Ishikawa (cell line): ENCODE data around the gene ZNF664.

Experiments used
- CEBPB ChIP-seq: IDR thresholded peaks from 2 replicates; pipeline ENCODE4 v1.6.1; 2012
- CREB1 ChIP-seq: IDR thresholded peaks from 2 replicates; pipeline ENCODE4 v1.6.1; 2012; ENCODE audit warnings: low read depth
- EGR1 ChIP-seq: IDR thresholded peaks from 2 replicates; pipeline ENCODE4 v1.6.1; 2012
- EP300 ChIP-seq: IDR thresholded peaks from 2 replicates; pipeline ENCODE4 v1.6.1; 2012; ENCODE audit warnings: borderline replicate concordance
- FOXM1 ChIP-seq: IDR thresholded peaks from 2 replicates; pipeline ENCODE4 v1.6.1; 2012; ENCODE audit warnings: low read depth, borderline replicate concordance
- NFIC ChIP-seq: IDR thresholded peaks from 2 replicates; pipeline ENCODE4 v1.6.1; 2012
- RAD21 ChIP-seq: IDR thresholded peaks from 2 replicates; pipeline ENCODE4 v1.6.1; 2012; ENCODE audit warnings: low read depth
- REST ChIP-seq: IDR thresholded peaks from 2 replicates; pipeline ENCODE4 v1.6.1; 2012; ENCODE audit warnings: low read depth, mild to moderate bottlenecking
- TAF1 ChIP-seq: IDR thresholded peaks from 2 replicates; pipeline ENCODE4 v1.6.1; 2012; ENCODE audit warnings: low read depth, mild to moderate bottlenecking
- TCF12 ChIP-seq: IDR thresholded peaks from 2 replicates; pipeline ENCODE4 v1.6.1; 2012; ENCODE audit warnings: low read depth
- TEAD4 ChIP-seq: IDR thresholded peaks from 2 replicates; pipeline ENCODE4 v1.6.1; 2012
- YY1 ChIP-seq: IDR thresholded peaks from 2 replicates; pipeline ENCODE4 v1.6.1; 2012; ENCODE audit warnings: low read depth
- ZBTB7A ChIP-seq: IDR thresholded peaks from 2 replicates; pipeline ENCODE4 v1.6.1; 2012; ENCODE audit warnings: low read depth
- TF ChIP-seq, protein P1 (sequence below): IDR thresholded peaks from 2 replicates; pipeline ENCODE4 v1.6.1; 2012
- TF ChIP-seq, protein P2 (sequence below): IDR thresholded peaks from 2 replicates; pipeline ENCODE4 v1.6.1; 2012

Gene ZNF664

DNA sequence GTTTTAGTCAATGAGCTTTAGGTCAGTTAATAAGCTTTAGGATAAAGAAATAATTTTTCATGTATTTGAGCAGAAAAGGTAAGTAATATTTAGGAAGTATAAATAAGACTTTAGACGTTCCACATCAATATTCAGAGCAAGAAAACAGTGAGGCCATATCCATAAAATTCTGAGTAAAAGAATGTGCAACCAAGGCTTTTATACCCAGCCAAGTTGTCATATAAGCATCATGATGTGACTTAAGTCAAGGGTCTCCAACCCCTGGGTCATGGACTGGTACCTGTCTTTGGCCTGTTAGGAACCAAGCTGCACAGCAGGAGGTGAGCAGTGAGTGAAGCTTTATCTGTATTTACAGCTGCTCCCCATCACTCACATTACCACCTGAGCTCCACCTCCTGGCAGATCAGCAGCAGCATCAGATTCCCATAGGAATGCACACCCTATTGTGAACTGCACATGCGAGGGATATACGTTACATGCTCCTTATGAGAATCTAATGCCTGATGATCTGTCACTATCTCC, 74.1 kb downstream of the ZNF664 start:
- TF ChIP-seq FOXM1 (no peak), EGR1 (no peak), CREB1 (no peak), TAF1 (no peak), YY1 (no peak), RAD21 (no peak), TCF12 (no peak)

- TF ChIP-seq ZBTB7A = no peak
- TF ChIP-seq REST = no peak
- TF ChIP-seq CEBPB = no peak
- TF ChIP-seq, protein P1, sequence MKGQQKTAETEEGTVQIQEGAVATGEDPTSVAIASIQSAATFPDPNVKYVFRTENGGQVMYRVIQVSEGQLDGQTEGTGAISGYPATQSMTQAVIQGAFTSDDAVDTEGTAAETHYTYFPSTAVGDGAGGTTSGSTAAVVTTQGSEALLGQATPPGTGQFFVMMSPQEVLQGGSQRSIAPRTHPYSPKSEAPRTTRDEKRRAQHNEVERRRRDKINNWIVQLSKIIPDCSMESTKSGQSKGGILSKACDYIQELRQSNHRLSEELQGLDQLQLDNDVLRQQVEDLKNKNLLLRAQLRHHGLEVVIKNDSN = no peak
- no peak for TF ChIP-seq EGR1
- no peak for TF ChIP-seq TAF1
- no peak for TF ChIP-seq CREB1
- no peak for TF ChIP-seq FOXM1
- no peak for TF ChIP-seq YY1
- TF ChIP-seq TEAD4 = no peak
- no peak for TF ChIP-seq TCF12
- TF ChIP-seq NFIC = no peak
- no peak for TF ChIP-seq EP300
- TF ChIP-seq, protein P2, sequence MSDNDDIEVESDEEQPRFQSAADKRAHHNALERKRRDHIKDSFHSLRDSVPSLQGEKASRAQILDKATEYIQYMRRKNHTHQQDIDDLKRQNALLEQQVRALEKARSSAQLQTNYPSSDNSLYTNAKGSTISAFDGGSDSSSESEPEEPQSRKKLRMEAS = no peak
- no peak for TF ChIP-seq RAD21
Measured at GRCh38 chr12:124049451-124050094, 76.6 kb downstream of the ZNF664 start.

DNA sequence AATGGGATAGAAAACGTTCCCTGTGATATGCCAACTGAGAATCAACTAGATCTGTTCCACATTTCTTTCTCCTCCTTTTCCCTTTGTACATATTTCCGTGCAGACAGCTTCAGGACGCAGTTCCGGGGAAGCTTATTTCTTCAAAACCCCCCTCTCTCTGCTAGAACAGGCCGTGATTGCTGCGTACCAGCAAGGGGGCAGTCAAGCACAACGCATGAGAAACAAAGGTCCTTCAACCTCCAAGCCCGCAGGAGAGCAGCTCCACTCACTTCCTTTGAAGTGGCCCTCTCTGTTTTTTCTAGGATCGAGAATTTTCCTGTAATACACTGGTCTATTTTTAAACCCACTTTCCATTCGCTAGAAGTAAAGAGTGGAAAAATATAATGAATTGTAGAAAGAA, 80.8 kb downstream of the ZNF664 start:
- no peak for TF ChIP-seq TCF12
- no peak for TF ChIP-seq CREB1
- peak; percentile 53 for TF ChIP-seq RAD21
- TF ChIP-seq TAF1 = no peak

DNA sequence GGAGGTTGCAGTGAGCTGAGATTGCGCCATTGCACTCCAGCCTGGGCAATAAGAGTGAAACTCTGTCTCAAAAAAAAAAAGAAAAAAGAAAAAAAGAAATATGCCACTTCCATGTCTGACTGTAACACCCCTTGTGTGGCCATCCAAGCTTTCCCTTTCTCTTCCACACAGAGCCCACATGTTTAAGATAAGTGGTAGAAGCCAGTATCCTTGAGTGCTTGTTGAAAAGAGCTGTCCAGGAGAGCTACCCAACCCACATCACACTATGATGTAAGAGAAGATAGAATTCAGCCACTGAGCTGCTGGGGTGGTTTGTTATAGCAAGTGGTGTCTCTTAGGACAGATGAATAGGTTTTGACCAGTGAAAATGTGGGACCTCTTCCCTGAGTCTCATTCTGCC, 82.1 kb downstream of the ZNF664 start:
- TF ChIP-seq NFIC = no peak
- TF ChIP-seq EGR1 = no peak
- no peak for TF ChIP-seq TCF12
- TF ChIP-seq, protein P1 = no peak
- TF ChIP-seq ZBTB7A = no peak
- no peak for TF ChIP-seq TAF1
- no peak for TF ChIP-seq TEAD4
- no peak for TF ChIP-seq EP300
- no peak for TF ChIP-seq REST
- TF ChIP-seq RAD21 = no peak
- TF ChIP-seq YY1 = no peak
- TF ChIP-seq CREB1 = no peak

DNA sequence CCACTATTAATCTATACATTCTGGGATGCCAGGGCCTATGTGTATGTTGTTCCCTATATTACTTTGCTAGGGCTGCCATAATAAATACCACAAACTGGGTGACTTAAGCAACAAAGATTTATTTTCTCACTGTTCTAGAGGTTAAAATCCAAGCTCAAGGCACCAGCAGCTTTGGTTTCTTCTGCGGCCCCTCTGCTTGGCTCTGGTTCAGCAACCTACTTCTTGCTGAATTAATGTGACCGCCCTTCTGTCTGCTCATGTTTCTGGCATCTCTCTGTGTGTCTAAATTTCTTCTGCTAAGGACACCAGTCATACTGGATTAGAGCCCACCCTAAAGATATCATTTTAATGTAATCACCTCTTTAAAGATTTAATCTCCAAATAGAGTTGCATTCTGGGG, 84.7 kb downstream of the ZNF664 start:
- no peak for TF ChIP-seq TCF12

DNA sequence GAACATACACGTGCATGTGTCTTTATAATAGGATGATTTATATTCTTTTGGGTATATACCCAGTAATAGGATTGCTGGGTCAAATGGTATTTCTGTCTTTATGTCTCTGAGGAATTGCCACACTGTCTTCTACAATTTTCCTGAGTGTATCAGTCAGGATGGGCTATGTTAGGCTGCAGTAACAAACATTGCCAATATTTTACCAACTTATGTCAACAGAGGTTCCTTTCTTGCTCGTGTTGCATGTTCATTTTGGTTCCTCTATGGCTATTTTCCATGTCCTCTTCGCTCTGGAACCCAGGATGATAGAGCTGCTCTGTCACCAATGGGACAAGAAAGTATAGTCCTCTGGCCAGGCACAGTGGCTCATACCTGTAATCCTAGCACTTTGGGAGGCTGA, 86.7 kb downstream of the ZNF664 start:
- TF ChIP-seq TCF12 = no peak
- TF ChIP-seq FOXM1 = no peak
